Immature natural killer cell (primary cell): ENCODE data around the gene NUP133. TPM values are rescaled to one million over a fixed set of nuclear protein-coding genes. Genes with fewer than 3 reads are reported as not detected.
A peak's percentile ranks its signal among the peaks of the same experiment; 100 is the strongest.

Experiments used
- DNase-seq, 3 donors: peaks; one replicate each; pipeline ENCODE4 v3.0.0; 2022; ENCODE audit warnings: mixed read lengths in 1 of 3
- H3K27ac Mint-ChIP-seq, 6 donors: one replicate each; pipeline ENCODE4 v1.8.0; 2020; ENCODE audit warnings: mixed read lengths in 6 of 6, mild to moderate bottlenecking in 5 of 6, inconsistent platforms in 4 of 6, moderate library complexity in 3 of 6
- H3K27me3 Mint-ChIP-seq, 3 donors: one replicate each; pipeline ENCODE4 v1.8.0; 2020 to 2021; ENCODE audit warnings: low read depth in 3 of 3, mild to moderate bottlenecking in 3 of 3, mixed read lengths in 3 of 3, moderate library complexity in 3 of 3, inconsistent platforms in 1 of 3
- H3K36me3 Mint-ChIP-seq, 3 donors: one replicate each; pipeline ENCODE4 v1.8.0; 2020; ENCODE audit warnings: mixed read lengths in 3 of 3, inconsistent platforms in 2 of 3, mild to moderate bottlenecking in 2 of 3
- H3K4me1 Mint-ChIP-seq, 2 donors: one replicate each; pipeline ENCODE4 v1.8.0; 2020; ENCODE audit warnings: inconsistent platforms in 2 of 2, mild to moderate bottlenecking in 2 of 2, mixed read lengths in 2 of 2, moderate library complexity in 1 of 2
- H3K4me3 Mint-ChIP-seq, 5 donors: one replicate each; pipeline ENCODE4 v1.8.0; 2020; ENCODE audit warnings: mild to moderate bottlenecking in 5 of 5, mixed read lengths in 5 of 5, inconsistent platforms in 3 of 5, moderate library complexity in 3 of 5
- H3K9me3 Mint-ChIP-seq, 6 donors: one replicate each; pipeline ENCODE4 v1.8.0; 2020; ENCODE audit warnings: mild to moderate bottlenecking in 6 of 6, mixed read lengths in 6 of 6, inconsistent platforms in 4 of 6, moderate library complexity in 3 of 6
- polyA plus RNA-seq, 3 donors: library from polyadenylated mRNA; unstranded; fragments of 300-500 nt; fragmentation: Illumina TruSeq; gene quantifications; one replicate each; pipeline ENCODE4 v1.2.3, GENCODE V29; 2021

Gene NUP133
- polyA plus RNA-seq, 3 donors from 2014 or later: 17.5 to 20.0 (median 18.5) TPM

DNA sequence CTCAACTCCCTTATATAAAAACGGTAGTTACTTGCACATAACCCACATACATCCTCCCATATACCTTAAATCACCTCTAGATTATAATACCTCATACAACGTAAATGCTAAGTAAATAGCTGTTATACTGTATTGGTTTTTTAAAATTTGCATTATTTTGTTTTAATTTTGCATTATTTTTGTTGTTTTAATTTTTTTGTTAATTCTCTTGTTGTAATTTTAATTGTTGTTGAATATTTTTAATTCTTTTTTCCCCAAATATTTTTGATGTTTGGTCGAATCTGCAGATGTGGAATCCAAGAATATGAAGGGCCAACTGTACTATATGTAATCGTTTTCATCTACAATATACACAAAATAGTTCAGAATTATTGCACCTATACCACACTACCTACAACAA is 50.7 kb downstream of the NUP133 start:
- peaks cover 32 to 62% (median 35%) of the 10 kb centered on the region in 3 donors for H3K36me3 Mint-ChIP-seq

GRCh38 chr1:229456016-229456415 is 52.1 kb downstream of the NUP133 start:
- H3K9me3 Mint-ChIP-seq: no peaks in the 10 kb centered on the region
- peaks cover 28 to 54% (median 31%) of the 10 kb centered on the region in 3 donors for H3K36me3 Mint-ChIP-seq
- H3K4me1 Mint-ChIP-seq: peaks cover 0 to 9% of the 10 kb centered on the region in 2 donors
- no peak for DNase-seq
- H3K27ac Mint-ChIP-seq: peak overlapping the region in 2 of 6 donors; percentile 4 to 36
- no peak overlapping the region for H3K4me3 Mint-ChIP-seq
- peaks cover 0 to 1% (median 0%) of the 10 kb centered on the region in 3 donors for H3K27me3 Mint-ChIP-seq

More for the DNA sequence above, 50.7 kb downstream of the NUP133 start:
- Mint-ChIP-seq H3K9me3 (no peaks in the 10 kb centered on the region), H3K27me3 (peaks cover 0 to 1% (median 0%) of the 10 kb centered on the region in 3 donors), H3K4me1 (peaks cover 0 to 9% of the 10 kb centered on the region in 2 donors), H3K4me3 (no peak overlapping the region), H3K27ac (no peak overlapping the region)
- DNase-seq: no peak

- Mint-ChIP-seq H3K36me3 (peaks cover 19 to 46% (median 24%) of the 10 kb centered on the region in 3 donors), H3K4me3 (no peak overlapping the region), H3K27ac (no peak overlapping the region), H3K9me3 (no peaks in the 10 kb centered on the region), H3K4me1 (peaks cover 0 to 9% of the 10 kb centered on the region in 2 donors), H3K27me3 (no peaks in the 10 kb centered on the region)
- DNase-seq: no peak
These were observed 54.1 kb downstream of the NUP133 start for GRCh38 chr1:229454056-229454455.

GRCh38 chr1:229452956-229453801 is 55.0 kb downstream of the NUP133 start:
- Mint-ChIP-seq H3K9me3 (no peaks in the 10 kb centered on the region), H3K27ac (no peak overlapping the region), H3K36me3 (peaks cover 19 to 50% (median 27%) of the 10 kb centered on the region in 3 donors), H3K4me3 (no peak overlapping the region), H3K4me1 (peaks cover 0 to 9% of the 10 kb centered on the region in 2 donors), H3K27me3 (no peaks in the 10 kb centered on the region)
- no peak for DNase-seq

DNA sequence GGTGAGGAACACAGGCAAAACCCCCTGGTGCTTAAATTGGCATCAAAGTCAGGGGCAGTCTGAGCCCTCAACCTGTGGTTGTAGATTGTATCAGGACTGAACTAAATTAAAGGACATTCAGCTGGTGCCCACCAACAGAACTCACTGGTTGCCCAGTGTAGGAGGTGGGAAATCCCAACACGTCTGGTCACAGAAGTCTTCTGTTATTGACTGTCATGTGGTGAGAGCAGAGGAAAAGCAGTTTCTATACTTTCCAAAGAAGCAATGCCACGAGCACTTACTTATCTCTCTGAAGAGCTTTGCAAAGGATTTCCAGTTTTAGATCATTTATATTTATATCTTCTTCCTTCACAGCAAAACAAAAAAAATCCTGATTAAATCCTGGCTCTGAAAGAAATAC is 59.3 kb downstream of the NUP133 start:
- Mint-ChIP-seq H3K4me3 (no peak overlapping the region), H3K27ac (peak overlapping the region in 2 of 6 donors; percentile 14 to 39), H3K36me3 (peaks cover 17 to 47% (median 27%) of the 10 kb centered on the region in 3 donors), H3K9me3 (no peaks in the 10 kb centered on the region), H3K27me3 (peaks cover 0 to 2% (median 0%) of the 10 kb centered on the region in 3 donors), H3K4me1 (no peaks in the 10 kb centered on the region)
- DNase-seq: no peak

DNA sequence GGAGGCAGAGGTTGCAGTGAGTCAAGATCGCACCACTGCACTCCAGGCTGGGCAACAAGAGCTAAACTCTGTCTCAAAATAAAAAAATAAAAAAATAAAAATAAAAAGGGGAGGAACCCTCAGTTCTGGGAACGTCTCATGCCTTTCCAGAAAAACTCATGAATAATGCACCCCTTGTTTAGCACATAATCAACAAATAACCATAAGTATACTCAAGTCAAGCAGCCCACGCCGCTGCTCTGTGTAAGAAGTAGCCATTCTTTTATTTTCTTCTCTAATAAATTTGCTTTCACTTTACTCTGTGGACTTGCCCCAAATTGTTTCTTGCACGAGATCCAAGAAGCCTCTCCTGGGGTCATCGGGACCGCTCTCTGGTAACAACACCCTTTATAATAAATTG is 59.8 kb downstream of the NUP133 start:
- no peaks in the 10 kb centered on the region for H3K9me3 Mint-ChIP-seq
- H3K36me3 Mint-ChIP-seq: peaks cover 17 to 46% (median 25%) of the 10 kb centered on the region in 3 donors
- no peaks in the 10 kb centered on the region for H3K4me1 Mint-ChIP-seq
- no peak for DNase-seq
- peaks cover 0 to 2% (median 0%) of the 10 kb centered on the region in 3 donors for H3K27me3 Mint-ChIP-seq
- H3K4me3 Mint-ChIP-seq: no peak overlapping the region
- no peak overlapping the region for H3K27ac Mint-ChIP-seq

GRCh38 chr1:229447809-229448252 is 60.3 kb downstream of the NUP133 start:
- Mint-ChIP-seq H3K27ac (peak overlapping the region in 2 of 6 donors; percentile 14 to 34), H3K4me3 (no peak overlapping the region), H3K27me3 (peaks cover 0 to 2% (median 0%) of the 10 kb centered on the region in 3 donors), H3K4me1 (no peaks in the 10 kb centered on the region), H3K9me3 (no peaks in the 10 kb centered on the region), H3K36me3 (peaks cover 17 to 46% (median 23%) of the 10 kb centered on the region in 3 donors)
- no peak for DNase-seq

GRCh38 chr1:229445828-229446227 is 62.3 kb downstream of the NUP133 start:
- no peaks in the 10 kb centered on the region for H3K4me1 Mint-ChIP-seq
- H3K27ac Mint-ChIP-seq: no peak overlapping the region
- DNase-seq: no peak
- no peaks in the 10 kb centered on the region for H3K9me3 Mint-ChIP-seq
- peaks cover 20 to 49% (median 23%) of the 10 kb centered on the region in 3 donors for H3K36me3 Mint-ChIP-seq
- peaks cover 0 to 2% (median 0%) of the 10 kb centered on the region in 3 donors for H3K27me3 Mint-ChIP-seq
- H3K4me3 Mint-ChIP-seq: no peak overlapping the region

DNA sequence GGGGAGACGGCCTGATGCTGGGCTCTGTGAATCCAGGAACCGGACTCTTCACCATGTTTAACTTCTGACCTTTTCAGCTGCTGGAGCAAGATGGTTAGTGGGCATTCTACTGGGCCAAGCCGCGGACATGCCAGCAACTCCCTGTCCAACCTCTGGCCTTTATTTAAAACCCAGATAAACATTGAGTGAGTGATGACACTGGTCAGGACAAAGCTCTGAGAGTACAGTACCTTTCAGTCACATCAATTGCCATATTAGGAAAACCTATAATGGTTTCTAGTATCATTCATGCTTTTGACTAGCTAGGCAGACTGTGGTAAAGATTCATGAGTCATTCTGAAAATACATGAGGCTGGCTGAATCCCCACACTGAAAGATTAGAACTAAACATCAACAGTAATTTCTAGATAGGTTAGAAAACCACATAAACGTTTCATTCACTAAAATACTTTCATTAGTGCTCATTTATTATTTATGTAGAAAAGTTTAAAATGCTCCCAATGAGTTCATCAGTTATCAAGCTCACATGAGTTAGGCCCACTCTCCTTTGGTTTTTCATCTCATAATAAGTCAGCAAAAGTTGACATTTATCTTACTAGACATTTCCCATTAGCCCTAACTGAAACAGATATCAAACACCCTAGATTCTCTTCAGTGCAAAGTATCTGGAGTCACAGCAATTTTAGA is 67.1 kb downstream of the NUP133 start:
- Mint-ChIP-seq H3K27me3 (peaks cover 0 to 4% (median 3%) of the 10 kb centered on the region in 3 donors), H3K27ac (peak overlapping the region in 1 of 6 donors; percentile 48), H3K4me3 (no peak overlapping the region), H3K36me3 (peaks cover 9 to 40% (median 10%) of the 10 kb centered on the region in 3 donors), H3K9me3 (no peaks in the 10 kb centered on the region), H3K4me1 (no peaks in the 10 kb centered on the region)
- DNase-seq: no peak

GRCh38 chr1:229438021-229438420 is 70.1 kb downstream of the NUP133 start:
- Mint-ChIP-seq H3K9me3 (peaks cover 0 to 2% (median 0%) of the 10 kb centered on the region in 6 donors), H3K4me3 (no peak overlapping the region), H3K27me3 (peaks cover 6 to 16% (median 7%) of the 10 kb centered on the region in 3 donors), H3K36me3 (peaks cover 4 to 27% (median 7%) of the 10 kb centered on the region in 3 donors), H3K4me1 (no peaks in the 10 kb centered on the region), H3K27ac (peak overlapping the region in 1 of 6 donors; percentile 37)
- DNase-seq: no peak

GRCh38 chr1:229437443-229437842 is 70.7 kb downstream of the NUP133 start:
- Mint-ChIP-seq H3K36me3 (peaks cover 4 to 27% (median 7%) of the 10 kb centered on the region in 3 donors), H3K4me3 (no peak overlapping the region), H3K27ac (no peak overlapping the region), H3K27me3 (peaks cover 7 to 16% (median 8%) of the 10 kb centered on the region in 3 donors), H3K4me1 (no peaks in the 10 kb centered on the region), H3K9me3 (peaks cover 0 to 2% (median 0%) of the 10 kb centered on the region in 6 donors)
- no peak for DNase-seq

- no peak for DNase-seq
- Mint-ChIP-seq H3K27me3 (peaks cover 12 to 19% (median 16%) of the 10 kb centered on the region in 3 donors), H3K4me3 (no peak overlapping the region), H3K9me3 (peaks cover 0 to 2% (median 0%) of the 10 kb centered on the region in 6 donors), H3K4me1 (peaks cover 5% of the 10 kb centered on the region in 2 donors), H3K36me3 (peaks cover 4 to 17% (median 6%) of the 10 kb centered on the region in 3 donors), H3K27ac (no peak overlapping the region)
These were observed 71.9 kb downstream of the NUP133 start for GRCh38 chr1:229436201-229436600.

GRCh38 chr1:229434641-229435051 is 73.5 kb downstream of the NUP133 start:
- peaks cover 16 to 33% (median 22%) of the 10 kb centered on the region in 3 donors for H3K27me3 Mint-ChIP-seq
- H3K4me3 Mint-ChIP-seq: no peak overlapping the region
- no peak overlapping the region for H3K27ac Mint-ChIP-seq
- H3K9me3 Mint-ChIP-seq: peaks cover 0 to 2% (median 0%) of the 10 kb centered on the region in 6 donors
- no peak for DNase-seq
- H3K4me1 Mint-ChIP-seq: peaks cover 11 to 14% of the 10 kb centered on the region in 2 donors
- H3K36me3 Mint-ChIP-seq: peaks cover under 1 to 5% (median 4%) of the 10 kb centered on the region in 3 donors
